SK-N-SH treated with all-trans-retinoic acid at 6 μM for 48 hours (cell line): Measurements from ENCODE around the gene KRTCAP2.
A peak's percentile ranks its signal among the peaks of the same experiment; 100 is the strongest.

ENCODE experiments used
- ATAC-seq: fragments of 200-7000 bp; cut with Tn5 transposase; 3 replicates; pipeline ENCODE4 v1.9.1; 2020; ENCODE audit warnings: mild to moderate bottlenecking, moderate library complexity
- ARNTL ChIP-seq: fragments of 450-650 bp; formaldehyde crosslinking; IDR thresholded peaks from 2 replicates; pipeline ENCODE4 v1.5.0; 2020; ENCODE audit warnings: low read depth, mild to moderate bottlenecking, moderate library complexity, borderline replicate concordance
- CSDC2 ChIP-seq: fragments of 250-450 bp; sonication (Bioruptor Pico); IDR thresholded peaks from 2 replicates; pipeline ENCODE4 v1.5.0; 2020; ENCODE audit warnings: mild to moderate bottlenecking, moderate library complexity
- GLIS3 ChIP-seq: fragments of 250-450 bp; sonication (Bioruptor Pico); IDR thresholded peaks from 2 replicates; pipeline ENCODE4 v1.5.0; 2020; ENCODE audit warnings: mild to moderate bottlenecking, moderate library complexity
- ISL1 ChIP-seq: fragments of 250-450 bp; sonication (Bioruptor Pico); IDR thresholded peaks from 2 replicates; pipeline ENCODE4 v2.1.2; 2022; ENCODE audit warnings: mild to moderate bottlenecking, moderate library complexity
- PATZ1 ChIP-seq: fragments of 250-450 bp; sonication (Bioruptor Pico); IDR thresholded peaks from 2 replicates; pipeline ENCODE4 v1.8.0; 2020; ENCODE audit warnings: mild to moderate bottlenecking, moderate library complexity, borderline replicate concordance
- POU6F1 ChIP-seq: fragments of 250-450 bp; sonication (Bioruptor Pico); IDR thresholded peaks from 2 replicates; pipeline ENCODE4 v1.8.0; 2021; ENCODE audit warnings: low read depth, mild to moderate bottlenecking, moderate library complexity, borderline replicate concordance
- PPARA ChIP-seq: fragments of 250-450 bp; sonication (Bioruptor Pico); IDR thresholded peaks from 2 replicates; pipeline ENCODE4 v1.5.0; 2020; ENCODE audit warnings: mild to moderate bottlenecking, borderline replicate concordance
- SNAI2 ChIP-seq: fragments of 250-450 bp; sonication (Bioruptor Pico); IDR thresholded peaks from 2 replicates; pipeline ENCODE4 v1.5.0; 2020; ENCODE audit warnings: mild to moderate bottlenecking, moderate library complexity
- TCF4 ChIP-seq: fragments of 250-450 bp; sonication (Bioruptor Pico); IDR thresholded peaks from 2 replicates; pipeline ENCODE4 v1.8.0; 2021; ENCODE audit warnings: mild to moderate bottlenecking, moderate library complexity, borderline replicate concordance
- TOX ChIP-seq: fragments of 250-450 bp; sonication (Bioruptor Pico); IDR thresholded peaks from 2 replicates; pipeline ENCODE4 v1.8.0; 2021; ENCODE audit warnings: mild to moderate bottlenecking, moderate library complexity, borderline replicate concordance
- TSHZ2 ChIP-seq: fragments of 250-450 bp; sonication (Bioruptor Pico); IDR thresholded peaks from 2 replicates; pipeline ENCODE4 v1.5.0; 2020; ENCODE audit warnings: mild to moderate bottlenecking, moderate library complexity
- ZC3H10 ChIP-seq: fragments of 250-450 bp; sonication (Bioruptor Pico); IDR thresholded peaks from 2 replicates; pipeline ENCODE4 v1.5.1; 2021; ENCODE audit warnings: mild to moderate bottlenecking, moderate library complexity
- ZFP3 ChIP-seq: fragments of 250-450 bp; sonication (Bioruptor Pico); IDR thresholded peaks from 2 replicates; pipeline ENCODE4 v1.5.0; 2020; ENCODE audit warnings: mild to moderate bottlenecking, moderate library complexity
- ZNF565 ChIP-seq: fragments of 450-650 bp; formaldehyde crosslinking; conservative IDR thresholded peaks from 2 replicates; pipeline ENCODE4 v1.5.0; 2020; ENCODE audit warnings: low read depth, mild to moderate bottlenecking, moderate library complexity
- ZNF70 ChIP-seq: fragments of 450-650 bp; formaldehyde crosslinking; IDR thresholded peaks from 2 replicates; pipeline ENCODE4 v1.5.0; 2020; ENCODE audit warnings: mild to moderate bottlenecking, moderate library complexity
- ZNF8 ChIP-seq: fragments of 450-650 bp; formaldehyde crosslinking; IDR thresholded peaks from 2 replicates; pipeline ENCODE4 v1.5.0; 2020; ENCODE audit warnings: mild to moderate bottlenecking, moderate library complexity
- TF ChIP-seq, protein P1 (sequence below): fragments of 250-450 bp; sonication (Bioruptor Pico); IDR thresholded peaks from 2 replicates; pipeline ENCODE4 v1.5.1; 2020; ENCODE audit warnings: low read depth, mild to moderate bottlenecking, moderate library complexity
- TF ChIP-seq, protein P2 (sequence below): fragments of 250-450 bp; sonication (Bioruptor Pico); IDR thresholded peaks from 2 replicates; pipeline ENCODE4 v1.5.1; 2021; ENCODE audit warnings: mild to moderate bottlenecking, moderate library complexity

Gene KRTCAP2

DNA sequence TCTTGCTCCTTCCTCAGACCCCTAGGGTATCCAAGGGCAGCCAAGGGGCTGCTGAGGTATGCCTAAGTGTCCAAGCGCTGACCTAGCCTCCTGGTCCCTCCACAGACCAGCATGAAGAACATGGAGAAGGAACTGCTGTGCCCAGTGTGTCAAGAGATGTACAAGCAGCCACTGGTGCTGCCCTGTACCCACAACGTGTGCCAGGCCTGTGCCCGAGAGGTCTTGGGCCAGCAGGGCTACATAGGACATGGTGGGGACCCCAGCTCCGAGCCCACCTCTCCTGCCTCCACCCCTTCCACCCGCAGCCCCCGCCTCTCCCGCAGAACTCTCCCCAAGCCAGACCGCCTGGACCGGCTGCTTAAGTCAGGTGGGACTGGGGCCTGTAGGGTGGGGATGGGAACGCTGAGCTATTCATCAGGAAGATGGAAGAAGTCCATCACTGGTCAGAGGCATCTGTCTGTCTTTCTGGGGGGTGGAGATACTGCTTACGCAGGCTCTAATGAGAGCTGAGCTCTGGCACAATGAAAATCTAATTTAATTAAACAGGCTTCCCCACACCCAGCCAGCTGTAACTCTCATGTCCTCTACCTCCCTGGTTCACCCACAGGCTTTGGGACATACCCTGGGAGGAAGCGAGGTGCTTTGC, 2.3 kb upstream of the KRTCAP2 start:
- TF ChIP-seq TCF4 (CRISPR knock-in tag), result no peak
- TF ChIP-seq ZNF70 (CRISPR knock-in tag), result no peak
- no peak for TF ChIP-seq ZC3H10 (CRISPR knock-in tag)
- TF ChIP-seq ZNF8 (CRISPR knock-in tag), result no peak
- no peak for TF ChIP-seq PATZ1 (CRISPR knock-in tag)
- no peak for TF ChIP-seq TOX (CRISPR knock-in tag)
- TF ChIP-seq, protein P1, sequence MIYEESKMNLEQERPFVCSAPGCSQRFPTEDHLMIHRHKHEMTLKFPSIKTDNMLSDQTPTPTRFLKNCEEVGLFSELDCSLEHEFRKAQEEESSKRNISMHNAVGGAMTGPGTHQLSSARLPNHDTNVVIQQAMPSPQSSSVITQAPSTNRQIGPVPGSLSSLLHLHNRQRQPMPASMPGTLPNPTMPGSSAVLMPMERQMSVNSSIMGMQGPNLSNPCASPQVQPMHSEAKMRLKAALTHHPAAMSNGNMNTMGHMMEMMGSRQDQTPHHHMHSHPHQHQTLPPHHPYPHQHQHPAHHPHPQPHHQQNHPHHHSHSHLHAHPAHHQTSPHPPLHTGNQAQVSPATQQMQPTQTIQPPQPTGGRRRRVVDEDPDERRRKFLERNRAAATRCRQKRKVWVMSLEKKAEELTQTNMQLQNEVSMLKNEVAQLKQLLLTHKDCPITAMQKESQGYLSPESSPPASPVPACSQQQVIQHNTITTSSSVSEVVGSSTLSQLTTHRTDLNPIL (CRISPR knock-in tag), result no peak
- ATAC-seq, result no peak

- peak; percentile 3 for ATAC-seq
- TF ChIP-seq ARNTL (no peak), PPARA (no peak), CSDC2 (CRISPR knock-in tag) (no peak), ISL1 (CRISPR knock-in tag) (no peak), ZFP3 (no peak), POU6F1 (CRISPR knock-in tag) (no peak), ZNF565 (CRISPR knock-in tag) (no peak)
Measured at GRCh38 chr1:155174324-155175280, 1.5 kb upstream of the KRTCAP2 start.

DNA sequence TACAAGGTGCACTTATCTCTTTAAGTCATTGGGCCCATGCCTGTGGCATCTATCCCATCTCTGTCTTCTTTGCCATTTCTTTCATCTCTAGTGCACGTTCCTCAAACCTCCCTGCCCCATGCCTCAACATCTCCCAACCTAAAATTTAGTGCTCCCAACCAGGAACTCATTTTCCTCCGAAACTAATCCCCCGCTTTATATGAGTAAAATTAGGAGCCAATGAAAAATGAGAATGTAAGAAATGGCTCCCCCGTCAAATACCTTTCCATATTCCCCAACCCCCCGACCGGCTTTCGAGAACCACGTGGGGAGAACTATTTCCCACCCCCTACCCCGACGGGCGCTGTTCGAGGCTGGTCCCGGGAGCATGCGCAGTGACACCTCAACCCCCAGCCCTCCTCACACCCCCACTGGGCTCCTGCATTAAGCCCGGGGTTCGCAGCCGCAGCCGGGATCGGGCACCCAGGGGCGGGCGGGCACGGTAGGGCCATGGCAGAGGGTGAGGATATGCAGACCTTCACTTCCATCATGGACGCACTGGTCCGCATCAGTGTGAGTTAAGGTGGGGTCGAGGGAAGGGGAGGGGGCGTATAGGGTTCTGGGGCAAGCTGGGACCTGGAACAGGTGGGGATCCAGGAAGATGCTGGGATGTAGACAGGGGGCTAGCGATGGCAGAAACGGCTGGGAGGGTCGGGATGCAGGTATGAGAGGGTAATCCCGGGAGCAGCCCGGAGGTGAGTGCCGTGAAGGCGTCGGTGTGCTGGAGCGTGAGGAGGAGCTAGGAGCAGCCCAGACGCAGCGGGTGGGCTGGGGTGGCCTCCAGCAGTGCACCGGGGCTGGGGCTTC, 597 bp upstream of the KRTCAP2 start, which contains the start of gene TRIM46:
TSS of gene TRIM46 (plus strand) at position 372 of the 846 bp plus-strand sequence. CDS start at position 490, 118 bp downstream.
- TF ChIP-seq SNAI2 (CRISPR knock-in tag) (no peak), ZNF565 (CRISPR knock-in tag) (no peak)
- TF ChIP-seq, all 23 proteins: peak for 0
- peak; percentile 43 for ATAC-seq

DNA sequence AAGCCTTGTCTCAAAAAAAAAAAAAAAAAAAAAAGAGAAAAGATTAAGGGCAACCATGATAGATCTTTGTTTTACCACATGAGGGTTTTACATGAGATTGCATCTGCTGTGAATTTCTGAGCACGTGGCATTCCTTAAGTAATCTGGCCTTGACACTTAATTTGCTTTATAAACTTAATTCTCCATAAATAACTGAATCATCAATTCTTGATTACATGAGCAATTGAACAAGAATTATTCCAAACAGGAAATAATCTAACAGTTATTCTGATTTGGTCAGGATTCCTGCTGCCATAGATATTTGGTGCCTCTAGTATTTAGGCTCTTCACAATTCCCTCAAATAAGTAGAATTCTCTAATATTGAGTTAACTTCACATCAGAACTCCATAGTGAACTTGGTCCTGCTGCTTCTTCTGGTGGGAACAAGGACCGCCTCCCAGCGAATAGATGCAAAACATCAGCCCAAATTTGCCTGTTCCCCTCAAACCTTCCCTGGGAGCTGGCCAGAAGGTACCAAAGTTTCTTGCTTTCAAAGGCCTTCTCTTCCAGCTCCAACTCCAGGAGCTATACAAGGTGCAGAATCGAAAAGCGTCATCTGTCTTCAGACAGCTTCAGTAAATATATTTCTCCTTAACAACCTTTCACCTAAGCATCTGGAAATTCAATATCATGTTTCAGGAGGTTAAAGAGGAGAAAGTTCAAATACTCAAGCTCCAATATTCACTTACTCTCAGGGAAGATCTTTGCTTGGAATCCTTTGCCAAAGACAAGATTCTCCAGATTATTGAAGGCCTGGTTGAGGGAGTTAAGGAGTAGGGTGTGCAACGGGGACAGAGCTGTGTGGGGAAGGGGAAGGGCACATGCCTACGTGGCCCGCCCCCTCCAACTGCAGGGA, 1.0 kb downstream of the KRTCAP2 start:
- TF ChIP-seq ZNF70 (CRISPR knock-in tag), result peak; percentile 91
- TF ChIP-seq ZNF565 (CRISPR knock-in tag), result no peak
- TF ChIP-seq, all 23 proteins: peak for 1
- ATAC-seq, result no peak; the same call in 2 of the 3 replicates

DNA sequence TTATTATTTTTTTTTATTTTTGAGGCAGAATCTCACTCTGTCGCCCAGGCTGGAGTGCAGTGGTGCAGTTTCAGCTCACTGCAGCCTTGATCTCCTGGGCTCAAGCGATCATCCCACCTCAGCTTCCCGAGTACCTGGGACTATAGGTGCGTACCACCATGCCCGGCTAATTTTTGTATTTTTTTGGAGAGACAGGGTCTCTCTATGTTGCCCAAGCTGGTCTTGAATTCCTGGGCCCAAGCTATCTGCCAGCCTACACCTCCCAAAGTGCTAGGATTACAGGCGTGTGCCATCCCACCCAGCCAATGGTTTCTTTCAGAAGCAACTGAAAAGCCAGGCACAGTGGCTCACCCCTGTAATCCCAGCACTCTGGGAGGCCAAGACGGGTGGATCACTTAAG, 2.3 kb downstream of the KRTCAP2 start:
- no peak for ATAC-seq
- TF ChIP-seq, protein P2, sequence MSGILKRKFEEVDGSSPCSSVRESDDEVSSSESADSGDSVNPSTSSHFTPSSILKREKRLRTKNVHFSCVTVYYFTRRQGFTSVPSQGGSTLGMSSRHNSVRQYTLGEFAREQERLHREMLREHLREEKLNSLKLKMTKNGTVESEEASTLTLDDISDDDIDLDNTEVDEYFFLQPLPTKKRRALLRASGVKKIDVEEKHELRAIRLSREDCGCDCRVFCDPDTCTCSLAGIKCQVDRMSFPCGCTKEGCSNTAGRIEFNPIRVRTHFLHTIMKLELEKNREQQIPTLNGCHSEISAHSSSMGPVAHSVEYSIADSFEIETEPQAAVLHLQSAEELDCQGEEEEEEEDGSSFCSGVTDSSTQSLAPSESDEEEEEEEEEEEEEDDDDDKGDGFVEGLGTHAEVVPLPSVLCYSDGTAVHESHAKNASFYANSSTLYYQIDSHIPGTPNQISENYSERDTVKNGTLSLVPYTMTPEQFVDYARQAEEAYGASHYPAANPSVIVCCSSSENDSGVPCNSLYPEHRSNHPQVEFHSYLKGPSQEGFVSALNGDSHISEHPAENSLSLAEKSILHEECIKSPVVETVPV (CRISPR knock-in tag), result no peak
- TF ChIP-seq GLIS3 (CRISPR knock-in tag) (no peak), TSHZ2 (CRISPR knock-in tag) (no peak), PATZ1 (CRISPR knock-in tag) (no peak), CSDC2 (CRISPR knock-in tag) (no peak), ZNF70 (CRISPR knock-in tag) (no peak)
